Inflammatory macrophage treated with lipopolysaccharide for 1 hour (primary cell): ENCODE results near the gene TTYH2.
A peak's percentile ranks its signal among the peaks of the same experiment; 100 is the strongest.

ENCODE experiments used
- DNase-seq, 2 donors: peaks; one replicate each; pipeline ENCODE4 v3.0.0-alpha.2; 2020 to 2022

Gene TTYH2

DNA sequence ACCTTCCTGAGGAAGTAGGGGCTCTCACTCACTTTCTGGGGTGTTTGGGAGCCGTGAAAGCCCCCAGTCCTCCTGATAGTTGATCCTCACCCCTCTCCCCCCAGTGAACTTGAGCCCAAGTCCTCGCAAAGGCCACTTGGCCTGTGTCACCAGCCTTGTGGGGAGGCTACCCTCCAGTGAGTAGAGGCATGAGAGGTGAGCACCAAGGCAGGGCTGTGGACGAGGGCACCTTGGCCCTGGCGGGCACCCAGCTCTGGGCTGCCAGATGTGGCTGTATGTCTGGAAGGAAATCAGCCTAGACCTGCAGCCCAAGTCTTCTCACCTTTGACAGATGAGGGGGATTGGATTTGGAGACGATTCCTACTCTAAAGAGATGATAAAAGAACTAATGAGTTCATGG, 3.1 kb downstream of the TTYH2 start:
- no peak for DNase-seq

DNA sequence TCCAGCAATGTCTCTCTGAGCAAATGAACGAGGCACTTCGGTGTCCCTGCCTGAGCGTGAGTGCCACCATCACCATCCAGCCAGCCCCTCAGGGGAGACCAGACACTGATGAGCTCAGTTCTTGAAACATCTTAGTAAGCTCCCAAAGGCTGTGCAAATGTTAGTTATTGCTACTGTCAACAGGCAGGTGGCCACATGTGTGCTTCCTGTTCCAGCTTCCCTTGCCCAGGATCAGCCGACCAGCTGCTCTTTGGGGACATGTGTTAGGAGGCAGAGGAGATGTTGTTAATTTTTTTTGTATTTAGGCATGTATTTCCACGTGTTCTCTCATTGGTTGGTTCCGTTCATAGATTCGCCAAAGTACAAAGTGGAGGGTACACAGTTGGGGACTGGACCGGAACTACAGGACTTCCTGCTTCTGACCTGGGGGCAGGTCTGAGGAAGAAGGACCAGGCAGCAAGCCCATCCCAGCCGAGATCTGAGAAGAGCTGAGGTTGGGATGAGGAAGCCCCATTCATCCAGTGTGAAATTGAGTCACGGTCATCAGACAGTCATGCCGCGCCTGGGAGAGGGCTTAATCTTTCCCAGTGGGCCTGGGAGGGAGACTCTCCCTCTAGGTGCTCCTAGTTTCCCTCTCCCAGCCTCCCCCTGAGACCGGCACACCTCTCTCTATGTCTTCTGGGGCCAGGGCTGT, 3.8 kb downstream of the TTYH2 start:
- DNase-seq, result peak; percentile 36 to 65

DNA sequence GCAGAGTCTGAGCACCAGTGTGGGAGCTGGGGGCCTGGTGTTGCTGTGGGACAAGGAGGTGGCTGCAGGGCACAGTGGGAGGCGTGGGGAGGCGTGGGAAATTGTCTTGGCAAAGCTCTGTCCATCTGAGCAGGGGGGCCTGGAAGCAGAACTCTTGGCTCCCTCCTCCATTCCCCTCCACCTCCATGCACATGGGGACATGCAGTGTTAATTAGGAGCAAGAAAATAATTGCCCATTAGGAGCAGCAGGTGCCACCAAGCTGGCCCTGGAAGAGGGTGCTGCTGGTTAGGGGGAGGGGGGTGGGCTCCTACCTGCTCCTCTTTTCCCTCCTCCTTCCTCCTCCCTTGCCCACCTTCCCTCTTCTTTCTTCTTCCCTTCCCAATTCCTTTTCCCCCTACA, 4.5 kb downstream of the TTYH2 start:
- no peak for DNase-seq

DNA sequence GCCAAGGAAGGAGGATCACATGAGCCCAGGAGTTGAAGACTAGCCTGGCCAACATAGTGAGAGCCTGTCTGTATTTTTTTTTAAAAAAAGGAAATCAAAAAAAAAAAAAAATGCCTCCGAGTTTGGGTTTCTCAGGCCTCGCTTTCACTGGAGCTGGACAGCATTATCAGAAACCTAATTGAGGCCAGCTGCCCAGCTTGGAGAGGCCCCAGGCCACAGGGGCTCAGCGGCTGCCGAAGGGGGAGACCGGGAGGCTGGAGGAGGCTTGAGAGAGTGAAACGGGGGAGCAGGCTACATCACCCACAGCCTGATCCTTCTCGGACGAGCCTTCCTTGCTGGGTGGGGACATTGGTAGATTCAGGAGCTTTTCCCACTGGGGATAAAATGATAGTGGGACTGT, 5.1 kb downstream of the TTYH2 start:
- no peak for DNase-seq

DNA sequence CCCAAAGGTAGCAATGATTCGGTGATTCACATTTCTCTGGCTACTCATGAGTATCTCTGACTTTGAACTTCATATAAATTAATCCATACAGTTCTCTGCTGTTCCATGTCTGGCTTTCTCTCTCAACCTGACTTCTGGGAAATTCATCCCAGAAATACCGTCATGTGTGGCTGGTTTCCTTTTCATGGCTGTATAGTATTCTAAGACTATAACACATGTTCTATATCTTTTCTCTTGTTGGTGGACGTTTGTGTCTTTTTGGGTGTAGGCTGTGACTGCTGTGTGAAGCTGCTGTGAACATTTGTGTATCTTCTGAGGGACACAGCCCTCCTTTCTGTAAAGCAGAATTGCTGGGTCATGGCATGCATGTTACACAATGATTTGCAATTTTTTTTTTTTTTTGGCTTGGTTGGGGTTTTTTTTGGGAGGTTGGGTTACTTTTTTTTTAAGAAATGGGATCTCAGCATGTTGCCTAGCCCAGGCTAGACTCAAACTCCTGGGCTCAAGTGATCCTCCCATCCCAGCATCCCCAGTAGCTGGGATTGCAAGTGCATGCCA, 6.3 kb downstream of the TTYH2 start:
- peak in 1 of 2 donors; percentile 62 for DNase-seq

DNA sequence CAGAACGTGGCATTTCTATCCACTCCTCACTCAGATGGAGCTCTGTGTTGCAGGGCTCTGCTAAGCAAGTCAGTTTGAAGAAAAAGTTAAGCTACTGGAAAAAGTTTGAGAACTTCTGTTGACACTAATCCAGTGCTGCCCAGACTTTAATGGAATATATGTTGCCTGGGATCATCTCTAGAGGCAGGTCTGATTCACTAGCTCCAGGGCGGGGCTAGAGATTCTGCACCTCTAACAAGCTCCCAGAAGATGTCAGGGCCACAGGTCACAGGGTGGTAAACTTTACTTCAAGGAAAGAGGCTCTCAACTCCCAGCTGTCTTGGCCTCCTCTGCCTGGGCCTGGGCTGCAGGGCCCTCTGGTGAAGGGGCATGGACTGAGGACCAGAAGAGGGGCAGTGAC, 6.8 kb downstream of the TTYH2 start:
- DNase-seq, result no peak

DNA sequence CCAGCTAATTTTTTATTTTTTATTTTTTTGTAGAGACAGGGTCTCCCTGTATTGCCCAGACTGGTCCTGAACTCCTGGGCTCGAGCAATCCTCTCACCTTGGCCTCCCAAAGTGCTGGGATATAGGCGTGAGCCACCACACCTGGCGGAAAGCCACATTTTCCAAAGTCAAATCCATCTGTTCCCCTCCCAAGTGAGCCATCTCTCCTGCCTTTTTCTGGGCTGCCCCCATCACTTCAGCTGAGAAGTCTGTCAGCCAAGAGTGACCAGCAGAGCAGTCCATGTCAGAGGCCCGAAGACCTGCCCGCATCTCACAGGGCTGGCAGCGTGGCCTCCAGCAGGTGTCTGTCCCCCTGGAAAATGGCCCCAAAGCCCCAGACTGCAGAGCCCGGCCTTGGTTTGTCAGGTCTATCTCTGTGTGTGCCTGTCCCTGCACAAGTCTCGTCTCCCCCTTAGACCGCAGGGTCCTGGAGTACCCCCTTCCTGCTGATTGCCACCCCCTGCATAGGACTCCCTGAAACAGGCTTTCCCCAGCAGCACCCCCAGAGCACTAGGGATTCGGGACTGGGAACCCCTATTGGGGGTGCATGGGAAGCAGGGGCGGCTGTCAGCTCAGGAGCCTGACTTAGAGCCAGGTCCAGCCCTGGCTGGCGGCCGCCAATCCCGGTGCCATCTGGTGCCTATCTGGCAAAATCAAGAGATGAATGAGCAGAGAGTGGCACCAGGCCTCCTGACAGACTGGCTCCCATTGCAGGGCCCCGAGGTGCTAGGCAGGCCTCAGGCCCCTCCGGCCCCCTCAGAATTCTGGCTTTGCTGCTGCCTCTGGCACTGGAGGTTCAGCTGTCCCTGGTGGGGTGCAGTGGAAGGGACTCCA, 7.8 kb downstream of the TTYH2 start:
- DNase-seq, result no peak

DNA sequence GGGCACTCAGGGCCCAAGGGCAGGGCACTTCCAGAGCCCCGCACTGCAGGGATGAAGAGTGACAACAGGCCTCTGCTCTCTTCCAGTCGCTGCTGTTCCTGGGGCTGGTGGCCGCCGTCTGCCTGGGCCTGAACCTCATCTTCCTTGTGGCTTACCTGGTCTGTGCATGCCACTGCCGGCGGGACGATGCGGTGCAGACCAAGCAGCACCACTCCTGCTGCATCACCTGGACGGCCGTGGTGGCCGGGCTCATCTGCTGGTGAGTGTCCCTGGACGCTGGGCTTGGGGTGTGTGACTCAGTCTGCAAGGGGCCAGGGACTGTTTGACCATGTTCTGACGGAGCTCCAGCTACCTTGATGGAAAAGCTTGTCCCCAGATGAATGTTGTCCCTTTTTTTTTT, 9.0 kb downstream of the TTYH2 start:
- DNase-seq, result no peak

DNA sequence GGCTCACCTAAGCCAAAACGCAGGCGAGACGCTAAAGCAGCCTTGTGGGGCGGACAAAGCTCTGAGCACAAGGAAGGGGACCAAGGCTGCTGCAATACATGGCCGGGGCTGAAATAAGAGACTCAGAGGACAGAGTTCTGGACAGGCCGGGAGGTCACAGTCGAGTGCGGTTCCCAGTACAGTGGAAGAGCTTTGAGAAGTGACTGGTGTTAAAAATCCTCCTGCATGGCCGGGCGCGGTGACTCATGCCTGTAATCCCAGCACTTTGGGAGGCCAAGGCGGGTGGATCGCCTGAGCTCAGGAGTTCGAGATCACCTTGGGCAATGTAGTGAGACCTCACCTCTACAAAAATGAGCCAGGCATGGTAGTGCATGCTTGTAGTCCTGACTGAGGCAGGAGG, 10.5 kb downstream of the TTYH2 start:
- no peak for DNase-seq

DNA sequence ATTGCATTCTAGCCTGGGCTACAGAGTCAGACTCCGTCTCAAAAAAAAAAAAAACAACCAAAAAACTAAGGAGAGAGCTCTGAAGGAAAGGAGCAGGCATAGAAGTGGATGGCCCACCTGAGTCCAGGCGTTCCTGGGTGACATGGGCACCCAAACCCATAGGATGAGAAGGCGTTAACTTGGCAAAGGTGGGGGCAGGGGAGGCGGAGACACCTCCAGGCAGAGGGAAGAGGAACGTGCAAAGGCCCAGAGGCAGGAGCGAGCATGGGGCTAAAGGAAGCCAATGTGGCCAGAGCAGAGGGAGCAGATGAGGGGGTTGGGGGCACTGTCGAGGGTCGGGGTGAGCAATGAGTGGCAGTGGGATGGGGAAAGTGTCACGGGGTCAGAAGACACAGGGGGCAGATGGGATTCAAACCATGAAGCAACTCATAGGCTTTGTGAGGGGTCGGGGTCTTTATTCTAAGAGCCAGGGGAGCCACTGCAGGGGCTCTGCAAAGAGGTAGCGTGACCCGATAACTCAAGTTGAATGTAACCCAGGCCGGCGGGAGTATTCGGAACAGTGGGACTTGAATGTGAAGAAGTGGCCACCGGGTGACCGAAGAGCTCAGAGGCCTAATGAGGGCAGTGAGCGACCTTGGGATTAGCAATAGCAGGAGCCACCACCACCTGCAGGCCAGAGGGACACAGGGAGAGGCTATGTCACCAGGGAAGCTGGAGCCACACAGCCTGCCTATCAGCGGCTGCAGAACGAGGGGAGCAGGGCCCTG, 11.8 kb downstream of the TTYH2 start:
- no peak for DNase-seq

DNA sequence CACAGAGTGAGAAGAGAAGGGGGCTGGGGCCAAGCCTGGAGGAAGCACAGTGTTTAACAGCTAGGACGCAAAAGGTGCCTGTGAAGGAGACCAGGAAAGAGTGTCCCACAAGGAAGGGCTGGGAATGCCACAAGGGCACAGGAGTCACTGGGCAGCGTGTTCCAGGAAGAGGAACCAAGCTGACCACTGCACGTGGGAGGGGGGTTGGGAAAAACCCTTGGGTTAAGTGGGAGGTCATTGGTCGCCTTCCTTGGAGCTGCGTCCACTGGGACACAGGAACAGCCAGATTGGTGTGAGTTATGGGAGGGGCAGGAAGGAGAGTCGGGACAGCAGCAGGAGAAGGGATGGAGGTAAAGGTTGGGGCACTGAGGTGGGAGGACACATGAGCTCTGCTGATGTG, 12.9 kb downstream of the TTYH2 start:
- peak; percentile 77 to 82 for DNase-seq

DNA sequence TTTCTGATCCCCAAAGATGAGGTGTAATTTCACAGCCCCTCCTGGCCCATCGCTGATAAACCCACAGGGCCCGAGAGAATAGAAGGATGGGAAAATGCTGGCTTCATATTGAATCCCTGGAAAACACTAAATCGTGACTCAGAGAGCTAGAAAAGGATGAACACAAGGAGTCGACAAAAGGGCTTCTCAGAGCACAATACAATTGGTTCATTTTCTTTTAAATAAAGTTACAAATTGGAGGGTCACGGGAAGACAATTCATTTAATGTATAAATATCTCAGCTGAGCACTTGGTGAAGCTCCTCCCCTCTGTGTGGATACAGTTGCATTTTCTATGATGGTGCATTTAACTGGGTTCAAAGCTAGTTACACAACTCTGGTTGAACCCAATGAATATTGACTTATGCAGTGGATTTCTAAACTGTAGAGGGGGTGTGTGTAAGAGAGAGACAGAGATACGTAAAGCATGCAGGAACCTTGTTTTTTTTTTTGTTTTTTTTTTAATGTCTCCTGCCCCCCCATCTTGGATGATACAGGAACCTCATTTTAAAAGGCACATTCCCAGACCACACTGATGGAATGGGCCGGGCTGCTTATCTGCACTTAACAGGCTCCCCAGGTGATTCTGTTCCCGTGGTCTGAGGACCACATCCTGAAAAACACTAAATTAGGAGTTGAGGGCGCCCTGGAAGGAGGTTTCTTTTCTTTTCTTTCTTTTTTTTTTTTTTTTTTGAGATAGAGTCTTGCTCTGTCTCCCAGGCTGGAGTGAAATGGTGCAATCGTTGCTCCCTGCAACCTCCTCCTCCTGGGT, 14.1 kb downstream of the TTYH2 start:
- DNase-seq, result no peak

DNA sequence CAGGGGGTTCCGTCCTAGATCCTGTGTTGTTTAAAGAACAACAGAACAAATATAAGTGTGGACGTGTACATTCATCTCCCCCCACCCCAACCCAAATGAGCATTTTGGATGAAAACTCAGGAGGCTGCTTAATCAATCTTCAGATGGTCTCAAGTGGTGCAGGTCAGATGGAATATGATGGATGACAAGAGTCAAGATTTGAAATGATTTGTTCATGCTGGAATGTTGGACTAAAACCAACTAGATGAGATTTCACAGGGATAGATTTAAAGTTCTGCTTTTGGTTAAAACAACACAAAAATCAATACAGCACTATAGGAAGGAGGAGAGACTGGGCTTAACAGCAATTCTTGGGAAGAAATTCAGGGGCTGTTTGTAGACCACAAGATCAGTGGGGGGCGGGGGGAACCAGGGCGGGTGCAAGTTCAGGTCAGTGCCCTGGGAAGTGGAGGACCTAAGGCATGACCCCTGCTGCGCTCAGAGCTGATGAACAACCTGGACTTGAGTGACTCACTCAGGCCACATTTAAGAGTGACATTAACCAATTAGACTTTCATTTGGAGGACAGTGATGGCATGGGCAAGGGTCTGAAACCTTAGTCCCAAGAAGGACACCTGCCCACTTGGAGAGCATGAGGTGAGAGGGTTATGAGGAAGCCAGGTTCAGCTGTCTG, 15.1 kb downstream of the TTYH2 start:
- no peak for DNase-seq

DNA sequence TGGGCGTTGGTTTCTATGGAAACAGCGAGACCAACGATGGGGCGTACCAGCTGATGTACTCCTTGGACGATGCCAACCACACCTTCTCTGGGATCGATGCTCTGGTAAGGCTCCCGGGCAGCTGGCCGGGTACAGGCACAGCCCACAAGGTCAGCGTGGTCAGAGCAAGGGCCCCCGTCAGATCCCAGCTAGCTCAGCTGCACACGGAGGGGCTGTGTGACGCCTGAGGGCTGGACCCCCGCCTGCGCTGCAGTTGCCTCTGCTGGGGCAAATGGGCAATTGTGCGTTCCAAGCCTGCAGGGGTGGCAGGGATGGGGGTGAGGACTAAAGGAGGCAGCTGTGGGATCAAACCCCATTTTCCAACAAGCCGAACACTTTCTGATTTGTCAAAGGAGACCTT, 17.5 kb downstream of the TTYH2 start:
- no peak for DNase-seq

DNA sequence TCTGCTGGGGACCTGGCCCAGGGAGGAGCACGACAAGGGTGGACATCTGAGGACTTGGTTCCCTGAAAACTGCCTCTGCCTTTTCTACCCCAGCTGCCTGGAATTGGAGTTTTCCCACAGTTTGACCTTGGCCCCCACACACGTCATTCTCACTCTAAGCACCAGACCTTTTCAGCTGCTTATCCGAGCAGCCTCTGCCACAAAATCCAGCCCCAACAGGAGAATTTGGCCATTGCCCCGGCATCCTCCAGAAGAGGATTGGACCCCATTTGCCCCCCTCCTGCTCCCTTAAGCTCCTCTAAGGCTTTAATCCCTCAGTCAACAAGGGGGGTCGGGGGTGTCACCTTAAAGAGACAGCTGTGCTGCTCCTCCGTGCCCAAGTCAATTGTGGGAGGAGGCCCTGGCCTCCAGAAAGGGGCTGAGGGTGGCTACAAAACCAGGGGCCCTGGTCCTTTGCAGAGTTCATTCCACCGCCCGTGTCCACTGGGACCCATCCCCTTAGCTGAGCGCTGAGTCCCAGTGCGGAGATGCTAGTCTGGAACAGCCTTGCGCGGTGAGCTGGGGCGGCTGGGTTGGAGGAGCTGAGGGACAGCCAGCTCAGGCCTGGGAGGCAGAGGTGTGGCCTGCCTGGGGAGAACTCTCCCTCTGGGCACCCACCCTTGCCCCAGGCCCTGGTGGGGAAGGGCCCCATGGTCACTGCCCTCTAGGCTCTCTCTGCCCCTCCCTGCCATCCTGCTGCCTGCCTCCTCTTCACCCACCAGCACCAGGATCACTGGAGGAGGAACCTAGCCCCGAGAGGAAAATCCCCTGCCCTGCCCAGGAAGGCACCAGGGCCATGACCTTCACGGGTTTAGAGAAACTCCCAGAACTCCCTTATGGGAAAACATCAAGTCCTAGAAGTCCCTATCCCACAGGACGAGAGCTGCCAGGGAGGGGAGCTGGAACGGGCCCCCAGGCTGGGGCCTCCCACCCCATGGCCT, 18.8 kb downstream of the TTYH2 start:
- peak; percentile 53 to 69 for DNase-seq

DNA sequence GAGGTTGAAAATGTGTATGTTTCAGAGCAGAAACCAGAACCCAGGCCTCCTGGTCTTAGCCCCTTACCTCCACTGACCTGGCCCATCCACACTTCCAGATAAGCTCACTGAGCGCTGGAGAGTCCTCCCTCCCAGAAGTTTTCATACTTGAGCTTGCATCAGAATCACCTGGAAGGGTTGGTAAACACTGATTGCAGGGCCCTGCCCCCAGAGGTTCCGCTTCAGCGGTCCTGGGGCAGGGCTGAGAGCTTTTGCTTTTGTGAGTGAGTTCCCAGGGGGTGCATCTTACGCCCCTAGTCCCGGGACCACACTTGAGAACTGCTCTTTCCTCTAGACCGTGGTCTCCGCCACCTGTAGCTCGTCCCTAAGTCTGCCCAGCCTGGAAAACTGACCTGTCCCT, 20.6 kb downstream of the TTYH2 start:
- no peak for DNase-seq

DNA sequence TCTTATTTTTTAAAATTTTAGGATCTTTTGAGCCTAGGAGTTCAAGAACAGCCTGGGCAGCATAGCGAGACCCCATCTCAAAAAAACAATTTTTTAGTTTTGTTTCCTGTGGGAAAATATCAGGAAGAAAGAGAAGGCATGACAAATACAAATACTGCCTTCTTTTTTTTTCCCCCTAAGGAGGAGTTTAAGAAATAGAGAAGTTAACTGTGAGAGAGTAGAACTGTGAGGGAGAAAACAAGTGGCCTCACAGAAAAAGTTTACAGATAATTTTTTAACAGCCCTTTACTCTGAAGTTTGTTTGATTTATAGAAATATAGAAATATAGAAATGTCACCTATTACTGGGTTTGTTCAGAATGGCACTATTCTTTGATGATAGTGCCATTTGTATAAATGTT, 21.1 kb downstream of the TTYH2 start:
- DNase-seq, result peak; percentile 58 to 63

DNA sequence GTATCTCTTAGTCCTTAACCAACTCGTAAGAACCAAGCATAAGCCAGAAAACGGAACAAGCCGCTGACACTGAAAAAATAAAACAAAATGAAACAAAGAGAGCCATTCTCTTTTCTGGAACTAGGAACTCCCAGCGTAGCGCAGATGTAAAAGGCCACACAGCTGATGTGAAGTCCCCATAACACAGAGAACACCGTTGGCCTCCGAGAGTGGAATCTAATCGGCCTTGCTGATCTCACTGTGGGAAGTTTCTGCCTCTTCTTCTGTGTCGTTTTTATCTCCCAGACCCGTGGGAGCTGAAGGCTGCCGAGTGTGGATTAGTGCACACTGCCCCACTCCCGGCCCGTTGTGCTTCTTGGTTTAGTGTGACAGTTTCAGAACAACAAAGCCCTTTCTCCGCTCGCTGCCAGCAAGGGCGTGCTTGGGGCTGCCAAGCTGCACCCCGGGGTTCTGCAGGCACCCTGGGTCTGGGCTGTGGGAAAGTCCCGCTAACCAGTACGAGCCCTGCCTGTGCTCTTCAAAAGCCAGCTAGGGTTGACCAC, 21.7 kb downstream of the TTYH2 start:
- DNase-seq, result peak; percentile 62 to 68

DNA sequence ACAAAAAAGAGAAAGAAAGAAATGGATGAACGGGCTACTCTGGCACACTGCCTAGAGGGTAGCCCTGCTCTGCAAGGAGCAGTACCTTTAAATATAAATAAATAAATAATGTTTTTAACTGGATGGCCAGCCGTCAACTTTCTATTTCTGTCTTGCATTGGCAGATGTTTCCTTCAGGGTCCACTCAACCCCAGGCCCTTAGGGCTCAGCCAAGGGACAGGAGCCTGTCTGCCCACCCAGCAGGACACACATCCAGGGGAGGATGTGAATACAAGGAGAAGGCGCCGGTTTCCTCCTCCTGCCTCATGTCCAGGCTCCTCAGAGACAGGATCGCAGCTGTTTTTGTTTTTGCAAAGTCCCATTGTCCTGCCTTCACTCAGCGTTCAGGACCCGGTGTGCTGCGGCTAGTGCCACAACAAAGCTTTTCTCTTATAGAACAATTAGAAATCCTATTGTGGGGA, 22.6 kb downstream of the TTYH2 start:
- no peak for DNase-seq

DNA sequence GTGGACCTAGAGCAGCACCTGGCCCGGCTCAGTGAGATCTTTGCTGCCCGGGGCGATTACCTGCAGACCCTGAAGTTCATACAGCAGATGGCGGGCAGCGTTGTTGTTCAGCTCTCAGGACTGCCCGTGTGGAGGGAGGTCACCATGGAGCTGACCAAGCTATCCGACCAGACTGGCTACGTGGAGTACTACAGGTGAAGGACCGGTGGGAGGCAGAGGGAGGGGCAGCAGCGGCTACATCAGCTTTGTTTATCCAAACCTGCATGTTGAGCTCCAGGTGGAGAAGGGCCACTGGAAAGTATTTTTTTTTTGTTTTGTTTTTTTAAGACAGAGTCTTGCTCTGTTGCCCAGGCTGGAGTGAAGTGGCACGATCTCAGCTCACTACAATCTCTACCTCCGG, 23.9 kb downstream of the TTYH2 start:
- DNase-seq, result no peak
